ENCODE measurements around the gene RHBDL1.

Gene RHBDL1

DNA sequence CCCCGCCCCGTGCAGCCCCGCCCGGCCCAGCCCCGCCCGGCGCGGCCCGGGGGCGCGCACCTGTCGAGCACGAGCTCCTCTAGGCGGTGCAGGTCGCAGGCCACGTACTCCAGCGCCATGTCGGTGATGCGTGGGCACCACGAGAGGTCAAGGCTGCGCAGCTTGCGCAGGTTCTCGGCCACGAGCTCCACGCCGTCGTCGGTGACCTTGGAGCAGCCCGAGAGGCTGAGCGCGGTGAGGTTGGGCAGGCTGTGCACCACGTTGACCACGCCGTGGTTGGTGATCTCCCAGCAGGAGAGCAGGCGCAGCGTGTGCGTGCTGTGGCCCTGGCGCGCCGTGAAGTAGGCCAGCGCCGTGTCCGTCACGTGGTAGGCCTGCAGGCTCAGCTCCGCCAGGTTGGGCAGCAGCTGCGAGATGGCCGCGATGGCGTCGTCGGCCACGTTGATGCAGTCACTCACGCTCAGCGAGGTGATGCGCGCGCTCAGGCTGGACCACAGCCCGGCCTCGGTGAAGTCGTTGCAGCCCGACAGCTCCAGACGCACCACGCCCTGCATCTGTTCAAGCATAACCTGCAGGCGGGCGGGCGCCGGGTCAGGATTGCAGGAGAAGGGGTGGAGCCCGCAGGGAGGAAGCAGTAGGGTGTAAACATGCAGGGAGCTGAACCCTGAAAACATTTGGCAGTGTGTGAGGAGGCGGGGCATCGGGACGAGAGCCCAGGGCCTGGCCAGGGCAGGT lies 20.1 kb downstream of the RHBDL1 start:
- TF ChIP-seq FOXP2 (optimal IDR thresholded peaks at IDR 0.05; ENCODE audit: borderline replicate concordance, extremely low read depth, extremely low read length, insufficient read depth) (no peak), TAF1 (IDR thresholded peaks at IDR 0.05; ENCODE audit: borderline replicate concordance, insufficient read depth, low read length) (no peak), POLR2AphosphoS5 (IDR thresholded peaks at IDR 0.05; ENCODE audit: low read depth, low read length) (no peak), SIN3A (IDR thresholded peaks at IDR 0.05; ENCODE audit: borderline replicate concordance, insufficient read depth, low read length) (no peak)
- TF ChIP-seq, protein P1, sequence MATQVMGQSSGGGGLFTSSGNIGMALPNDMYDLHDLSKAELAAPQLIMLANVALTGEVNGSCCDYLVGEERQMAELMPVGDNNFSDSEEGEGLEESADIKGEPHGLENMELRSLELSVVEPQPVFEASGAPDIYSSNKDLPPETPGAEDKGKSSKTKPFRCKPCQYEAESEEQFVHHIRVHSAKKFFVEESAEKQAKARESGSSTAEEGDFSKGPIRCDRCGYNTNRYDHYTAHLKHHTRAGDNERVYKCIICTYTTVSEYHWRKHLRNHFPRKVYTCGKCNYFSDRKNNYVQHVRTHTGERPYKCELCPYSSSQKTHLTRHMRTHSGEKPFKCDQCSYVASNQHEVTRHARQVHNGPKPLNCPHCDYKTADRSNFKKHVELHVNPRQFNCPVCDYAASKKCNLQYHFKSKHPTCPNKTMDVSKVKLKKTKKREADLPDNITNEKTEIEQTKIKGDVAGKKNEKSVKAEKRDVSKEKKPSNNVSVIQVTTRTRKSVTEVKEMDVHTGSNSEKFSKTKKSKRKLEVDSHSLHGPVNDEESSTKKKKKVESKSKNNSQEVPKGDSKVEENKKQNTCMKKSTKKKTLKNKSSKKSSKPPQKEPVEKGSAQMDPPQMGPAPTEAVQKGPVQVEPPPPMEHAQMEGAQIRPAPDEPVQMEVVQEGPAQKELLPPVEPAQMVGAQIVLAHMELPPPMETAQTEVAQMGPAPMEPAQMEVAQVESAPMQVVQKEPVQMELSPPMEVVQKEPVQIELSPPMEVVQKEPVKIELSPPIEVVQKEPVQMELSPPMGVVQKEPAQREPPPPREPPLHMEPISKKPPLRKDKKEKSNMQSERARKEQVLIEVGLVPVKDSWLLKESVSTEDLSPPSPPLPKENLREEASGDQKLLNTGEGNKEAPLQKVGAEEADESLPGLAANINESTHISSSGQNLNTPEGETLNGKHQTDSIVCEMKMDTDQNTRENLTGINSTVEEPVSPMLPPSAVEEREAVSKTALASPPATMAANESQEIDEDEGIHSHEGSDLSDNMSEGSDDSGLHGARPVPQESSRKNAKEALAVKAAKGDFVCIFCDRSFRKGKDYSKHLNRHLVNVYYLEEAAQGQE (IDR thresholded peaks at IDR 0.05; ENCODE audit: insufficient read depth in 1 of 2, low read depth in 2 of 2, low read length in 2 of 2), result no peak

DNA sequence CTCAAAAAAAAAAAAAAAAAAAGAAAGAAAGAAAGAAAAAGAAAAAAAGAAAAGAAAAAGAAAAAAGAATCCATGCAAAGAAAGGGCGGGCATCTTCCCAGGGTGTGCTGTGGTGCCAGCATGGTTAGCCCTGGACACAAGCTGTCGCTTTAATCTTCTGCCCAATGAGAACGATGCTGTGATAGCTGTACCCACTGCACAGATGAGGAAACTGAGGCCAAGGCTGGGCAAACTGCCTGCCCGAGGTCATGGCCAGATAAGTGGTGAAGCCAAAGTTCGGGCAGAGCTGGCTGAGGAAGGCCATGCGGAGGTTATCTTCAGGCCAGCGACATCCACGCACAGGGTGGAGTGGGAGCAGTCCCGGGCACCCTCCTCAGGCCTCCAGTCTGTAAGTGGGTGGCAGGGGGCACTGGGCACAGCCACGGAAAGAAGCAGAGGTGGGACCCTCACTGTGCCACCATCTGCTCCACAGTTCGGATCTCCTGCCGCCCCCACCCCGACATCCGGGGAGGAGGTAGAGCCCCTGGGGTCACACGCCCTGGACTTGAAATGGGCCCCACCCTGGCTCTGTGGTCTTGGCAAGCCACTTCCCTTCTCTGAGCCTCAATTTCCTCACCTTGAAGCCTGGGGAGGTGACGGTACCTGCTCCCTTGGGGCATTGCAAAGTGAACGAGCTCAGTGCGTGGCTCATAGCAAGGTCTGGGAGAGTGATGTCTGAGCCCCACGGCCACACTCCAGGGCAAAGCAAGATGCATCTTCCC lies 23.6 kb downstream of the RHBDL1 start:
- no peak for TF ChIP-seq FOXP2 (optimal IDR thresholded peaks at IDR 0.05; ENCODE audit: borderline replicate concordance, extremely low read depth, extremely low read length, insufficient read depth)
- no peak for TF ChIP-seq SIN3A (IDR thresholded peaks at IDR 0.05; ENCODE audit: borderline replicate concordance, insufficient read depth, low read length)
- TF ChIP-seq TAF1 (IDR thresholded peaks at IDR 0.05; ENCODE audit: borderline replicate concordance, insufficient read depth, low read length), result no peak
- TF ChIP-seq, protein P1 (IDR thresholded peaks at IDR 0.05; ENCODE audit: insufficient read depth in 1 of 2, low read depth in 2 of 2, low read length in 2 of 2), result no peak

DNA sequence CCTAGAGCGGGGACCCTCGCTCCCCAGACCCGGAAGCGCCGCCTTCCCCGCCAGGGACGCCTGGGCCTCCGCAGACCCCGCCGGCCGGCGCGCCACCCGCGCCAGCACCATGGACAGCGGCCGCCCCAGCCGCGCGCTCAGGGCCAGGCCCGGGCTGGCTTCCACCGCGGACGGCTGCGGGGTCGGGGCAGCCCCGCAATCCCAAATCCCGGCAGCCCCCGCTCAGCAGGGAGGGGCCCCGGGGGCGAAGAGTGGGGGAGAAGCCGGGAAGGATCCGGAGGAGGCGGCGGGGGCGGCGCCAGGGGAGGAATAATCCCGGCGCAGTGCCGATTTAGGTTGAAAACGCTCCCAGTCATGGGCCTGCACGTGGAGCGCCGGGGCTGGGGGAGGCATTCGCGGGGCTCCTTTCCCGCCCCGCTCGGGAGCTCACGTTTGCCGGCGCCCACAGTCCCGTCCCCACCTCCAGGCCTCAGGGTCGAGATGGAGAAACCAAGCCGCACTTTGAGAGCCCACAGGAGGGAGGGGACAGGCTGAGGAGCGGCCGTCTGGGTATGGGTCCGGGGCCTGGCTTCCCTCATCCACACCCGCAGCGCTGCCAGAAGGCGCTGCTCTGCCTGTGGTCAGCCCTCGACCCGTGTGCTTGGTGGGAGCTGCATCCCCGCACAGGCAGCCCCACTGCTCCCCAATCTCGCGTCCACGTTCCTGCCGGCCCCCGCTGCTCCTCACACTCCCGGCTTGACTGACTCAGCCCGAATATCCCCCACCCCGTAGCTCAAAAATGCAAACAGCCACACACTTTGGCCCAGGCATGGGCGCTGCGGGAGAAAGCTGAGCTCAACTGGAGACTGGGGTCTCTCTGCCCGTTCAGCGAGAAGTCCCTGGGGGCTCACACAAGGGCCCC lies 25.5 kb downstream of the RHBDL1 start:
- TF ChIP-seq TAF1 (IDR thresholded peaks at IDR 0.05; ENCODE audit: borderline replicate concordance, insufficient read depth, low read length), result no peak
- TF ChIP-seq, protein P1 (IDR thresholded peaks at IDR 0.05; ENCODE audit: insufficient read depth in 1 of 2, low read depth in 2 of 2, low read length in 2 of 2), result peak; percentile 90 to 98

DNA sequence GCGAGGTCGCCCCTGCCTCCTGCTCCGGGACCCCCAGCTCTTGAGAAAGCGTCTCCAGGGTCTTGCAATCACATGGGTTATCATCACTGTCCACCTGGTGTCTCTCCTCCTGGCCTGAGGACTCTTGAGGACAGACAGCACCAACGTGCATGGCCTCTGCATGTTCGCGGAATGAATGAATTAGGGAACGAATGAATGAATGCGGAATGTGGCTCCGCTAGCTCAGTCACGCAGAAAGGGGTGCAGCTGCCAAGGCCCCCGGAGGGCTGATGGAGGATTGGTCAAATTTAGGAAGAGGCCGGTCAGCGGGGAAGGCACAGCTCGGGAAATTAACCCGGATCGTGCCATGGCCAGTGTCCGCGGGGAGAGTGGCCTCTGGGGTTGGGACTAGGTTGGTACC lies 26.9 kb downstream of the RHBDL1 start:
- TF ChIP-seq SIN3A (IDR thresholded peaks at IDR 0.05; ENCODE audit: borderline replicate concordance, insufficient read depth, low read length), result no peak
- no peak for TF ChIP-seq POLR2AphosphoS5 (IDR thresholded peaks at IDR 0.05; ENCODE audit: low read depth, low read length)
- TF ChIP-seq, protein P1 (IDR thresholded peaks at IDR 0.05; ENCODE audit: insufficient read depth in 1 of 2, low read depth in 2 of 2, low read length in 2 of 2), result no peak
- TF ChIP-seq TAF1 (IDR thresholded peaks at IDR 0.05; ENCODE audit: borderline replicate concordance, insufficient read depth, low read length), result no peak
- no peak for TF ChIP-seq FOXP2 (optimal IDR thresholded peaks at IDR 0.05; ENCODE audit: borderline replicate concordance, extremely low read depth, extremely low read length, insufficient read depth)

Measured in PFSK-1 (cell line).